ENCODE data around the gene MRPL14. TPM values are rescaled to one million over a fixed set of nuclear protein-coding genes. Genes with fewer than 3 reads are reported as not detected.
A peak's percentile ranks its signal among the peaks of the same experiment; 100 is the strongest.

Gene MRPL14
- total and polyA plus RNA-seq, 9 of the 15 experiments (the other 6 are each of a cell fraction or from before 2014, with no cell fraction given), result 126 to 424 (median 165) TPM

- TF ChIP-seq BCLAF1 (IDR thresholded peaks at IDR 0.05; ENCODE audit: borderline replicate concordance in 1 of 2, control insufficient read depth in 1 of 2, low read depth in 2 of 2, low read length in 1 of 2), result peak in 1 of 2 experiments; percentile 54; a peak in 1 of 4 replicates
- no peak for TF ChIP-seq CAMTA2 (CRISPR knock-in tag; conservative IDR thresholded peaks at IDR 0.05)
- peak; percentile 66; the same call in 1 of the 2 replicates for TF ChIP-seq MIER1 (IDR thresholded peaks at IDR 0.05; ENCODE audit: low read depth)
- peak; percentile 65; the same call in 1 of the 2 replicates for TF ChIP-seq AFF4 (CRISPR knock-in tag; IDR thresholded peaks at IDR 0.05)
- TF ChIP-seq ZKSCAN8 (CRISPR knock-in tag; IDR thresholded peaks at IDR 0.05), result 0 out of 2 replicates have a peak, but pooled peaks have one; percentile 23
- peak; percentile 89 to 90 for TF ChIP-seq HDAC1 (IDR thresholded peaks at IDR 0.05)
- TF ChIP-seq SMARCC2 (IDR thresholded peaks at IDR 0.05; ENCODE audit: low read depth), result peak; percentile 71; the same call in 1 of the 2 replicates
- no peak for TF ChIP-seq ZNF277 (CRISPR knock-in tag; IDR thresholded peaks at IDR 0.05; ENCODE audit: borderline replicate concordance)
- TF ChIP-seq ATF7 (IDR thresholded peaks at IDR 0.05), result peak; percentile 20; the same call in 1 of the 2 replicates
- TF ChIP-seq SETDB1 (IDR thresholded peaks at IDR 0.05; ENCODE audit: low read length), result no peak
- no peak for TF ChIP-seq CGGBP1 (CRISPR knock-in tag; IDR thresholded peaks at IDR 0.05)
- peak; percentile 41; the same call in 1 of the 2 replicates for TF ChIP-seq TOE1 (IDR thresholded peaks at IDR 0.05; ENCODE audit: borderline replicate concordance)
- no peak for TF ChIP-seq TOE1 (CRISPR knock-in tag; IDR thresholded peaks at IDR 0.05; ENCODE audit: borderline replicate concordance, low read depth)
- TF ChIP-seq RBM15 (IDR thresholded peaks at IDR 0.05; ENCODE audit: insufficient read depth, low read length), result no peak
- peak; percentile 69 to 71; a peak in 2 of 4 replicates for TF ChIP-seq RCOR1 (IDR thresholded peaks at IDR 0.05; ENCODE audit: borderline replicate concordance in 1 of 2, low read depth in 2 of 2, low read length in 2 of 2)
- TF ChIP-seq E2F6 (IDR thresholded peaks at IDR 0.05; ENCODE audit: borderline replicate concordance in 1 of 2, extremely low read depth in 1 of 2, insufficient read depth in 1 of 2, insufficient read length in 1 of 2, low read depth in 1 of 2, low read length in 1 of 2, poor library complexity in 1 of 2, severe bottlenecking in 1 of 2), result no peak
- no peak for TF ChIP-seq NFRKB (IDR thresholded peaks at IDR 0.05; ENCODE audit: low read depth)
- peak; percentile 63 for TF ChIP-seq ZNF316 (IDR thresholded peaks at IDR 0.05)
Observed at GRCh38 chr6:44129841-44130322, 2.6 kb upstream of the MRPL14 start (continued).

Measured in K562 (cell line).